Muscle layer of duodenum (tissue), 2 donors: ENCODE data around the gene CCDC14.
A peak's percentile ranks its signal among the peaks of the same experiment; 100 is the strongest.
"Not testable (repeated sequence)": the region's sequence is repeated elsewhere in the genome, so short reads cannot be mapped to it uniquely, and the experiment has no call there.

ENCODE experiments used
- H3K27ac ChIP-seq: one replicate; pipeline ENCODE4 v1.7.0; 2013; ENCODE audit warnings: mild to moderate bottlenecking, low read length
- H3K27me3 ChIP-seq: one replicate; pipeline ENCODE4 v1.7.0; 2013; ENCODE audit warnings: low read depth, mild to moderate bottlenecking, control low read depth, low read length
- H3K36me3 ChIP-seq, 2 donors: one replicate each; pipeline ENCODE4 v1.7.0; 2013; ENCODE audit warnings: low read length in 2 of 2, control low read depth in 1 of 2, mild to moderate bottlenecking in 1 of 2; ENCODE audit not compliant: insufficient read depth in 2 of 2, control insufficient read depth in 1 of 2
- H3K4me1 ChIP-seq, 2 donors: one replicate each; pipeline ENCODE4 v1.7.0; 2013; ENCODE audit warnings: low read length in 2 of 2, mild to moderate bottlenecking in 2 of 2, control low read depth in 1 of 2, moderate library complexity in 1 of 2; ENCODE audit not compliant: insufficient read depth in 2 of 2, control insufficient read depth in 1 of 2
- H3K4me3 ChIP-seq, 2 donors: one replicate each; pipeline ENCODE4 v1.7.0; 2013; ENCODE audit warnings: low read length in 2 of 2, low read depth in 1 of 2, mild to moderate bottlenecking in 1 of 2
- H3K9me3 ChIP-seq, 2 donors: one replicate each; pipeline ENCODE4 v1.7.0; 2013; ENCODE audit warnings: low read length in 2 of 2, control low read depth in 1 of 2, mild to moderate bottlenecking in 1 of 2; ENCODE audit not compliant: control insufficient read depth in 1 of 2
- donor health status: healthy.

Gene CCDC14, protein sequence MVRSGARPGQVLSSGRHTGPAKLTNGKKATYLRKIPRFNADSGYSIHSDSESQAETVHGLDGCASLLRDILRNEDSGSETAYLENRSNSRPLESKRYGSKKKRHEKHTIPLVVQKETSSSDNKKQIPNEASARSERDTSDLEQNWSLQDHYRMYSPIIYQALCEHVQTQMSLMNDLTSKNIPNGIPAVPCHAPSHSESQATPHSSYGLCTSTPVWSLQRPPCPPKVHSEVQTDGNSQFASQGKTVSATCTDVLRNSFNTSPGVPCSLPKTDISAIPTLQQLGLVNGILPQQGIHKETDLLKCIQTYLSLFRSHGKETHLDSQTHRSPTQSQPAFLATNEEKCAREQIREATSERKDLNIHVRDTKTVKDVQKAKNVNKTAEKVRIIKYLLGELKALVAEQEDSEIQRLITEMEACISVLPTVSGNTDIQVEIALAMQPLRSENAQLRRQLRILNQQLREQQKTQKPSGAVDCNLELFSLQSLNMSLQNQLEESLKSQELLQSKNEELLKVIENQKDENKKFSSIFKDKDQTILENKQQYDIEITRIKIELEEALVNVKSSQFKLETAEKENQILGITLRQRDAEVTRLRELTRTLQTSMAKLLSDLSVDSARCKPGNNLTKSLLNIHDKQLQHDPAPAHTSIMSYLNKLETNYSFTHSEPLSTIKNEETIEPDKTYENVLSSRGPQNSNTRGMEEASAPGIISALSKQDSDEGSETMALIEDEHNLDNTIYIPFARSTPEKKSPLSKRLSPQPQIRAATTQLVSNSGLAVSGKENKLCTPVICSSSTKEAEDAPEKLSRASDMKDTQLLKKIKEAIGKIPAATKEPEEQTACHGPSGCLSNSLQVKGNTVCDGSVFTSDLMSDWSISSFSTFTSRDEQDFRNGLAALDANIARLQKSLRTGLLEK

DNA sequence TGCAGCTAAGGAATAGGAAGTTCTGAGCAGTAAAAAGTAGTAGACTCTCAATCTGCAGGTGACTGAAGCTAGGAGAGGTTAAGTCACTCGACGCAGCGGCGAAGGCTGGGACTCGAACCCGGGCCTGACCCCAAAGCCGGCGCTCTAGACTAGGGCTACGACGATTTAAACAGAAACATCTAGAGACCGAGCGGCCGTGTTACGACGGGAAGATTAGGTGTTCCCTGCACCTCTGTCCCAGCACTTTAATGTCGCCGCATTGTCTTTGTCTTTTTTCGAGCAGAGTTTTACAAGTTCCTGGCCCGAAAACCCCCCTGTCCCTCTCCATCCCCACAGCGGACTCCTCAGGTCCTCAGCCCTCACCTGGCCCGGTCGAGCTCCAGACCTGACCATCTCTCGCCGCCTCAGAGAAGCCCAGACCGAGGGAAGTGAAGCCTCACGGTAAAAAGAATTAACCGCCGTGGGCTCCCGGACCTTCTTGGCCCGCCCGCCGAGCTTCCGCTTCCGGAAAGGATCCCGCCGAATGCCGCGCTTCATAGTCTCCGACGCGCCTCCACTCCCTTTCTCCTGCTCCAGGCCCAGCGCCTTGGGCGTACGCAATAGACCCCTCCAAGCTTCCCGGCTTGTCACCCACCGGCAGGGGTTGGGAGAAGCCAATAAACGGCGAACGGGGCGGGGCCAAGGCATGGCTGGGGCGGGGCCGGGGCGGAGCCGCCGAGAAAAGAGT lies at the start of gene CCDC14:
Gene CCDC14 (minus strand): TSS at position 449 of the 727 bp plus-strand sequence. CDS start 56 bp downstream, at position 393.
- H3K9me3 ChIP-seq: no peaks in the 10 kb centered on the region
- H3K27ac ChIP-seq: peak within 1 kb of the TSS; percentile 83
- peak within 1 kb of the TSS; percentile 70 to 90 for H3K4me3 ChIP-seq
- H3K4me1 ChIP-seq: peaks cover 0 to 7% of the 10 kb centered on the region in 2 donors
- H3K27me3 ChIP-seq: no peaks in the 10 kb centered on the region
- no peaks in the 10 kb centered on the region for H3K36me3 ChIP-seq

DNA sequence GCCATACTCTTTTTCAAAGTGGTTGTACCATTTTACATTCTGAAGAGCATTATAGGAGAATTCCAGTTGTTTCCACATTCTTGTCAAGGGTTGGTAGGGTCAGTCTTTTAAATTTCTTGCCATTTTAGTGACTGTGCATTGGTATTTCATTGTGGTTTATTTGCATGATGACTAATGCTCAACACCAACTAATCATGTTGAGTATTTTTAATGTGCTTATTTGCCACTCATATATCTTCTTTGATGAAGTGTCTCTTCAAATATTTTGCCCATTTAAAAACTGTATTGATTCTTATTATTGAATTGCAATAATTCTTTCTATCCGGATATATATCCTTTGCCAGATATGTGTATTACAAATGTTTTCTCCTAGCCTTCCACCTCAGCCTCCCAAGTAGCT lies 47.3 kb upstream of the CCDC14 start:
- H3K27me3 ChIP-seq, H3K4me1 ChIP-seq, H3K27ac ChIP-seq, H3K4me3 ChIP-seq, H3K9me3 ChIP-seq, H3K36me3 ChIP-seq: not testable (repeated sequence)

DNA sequence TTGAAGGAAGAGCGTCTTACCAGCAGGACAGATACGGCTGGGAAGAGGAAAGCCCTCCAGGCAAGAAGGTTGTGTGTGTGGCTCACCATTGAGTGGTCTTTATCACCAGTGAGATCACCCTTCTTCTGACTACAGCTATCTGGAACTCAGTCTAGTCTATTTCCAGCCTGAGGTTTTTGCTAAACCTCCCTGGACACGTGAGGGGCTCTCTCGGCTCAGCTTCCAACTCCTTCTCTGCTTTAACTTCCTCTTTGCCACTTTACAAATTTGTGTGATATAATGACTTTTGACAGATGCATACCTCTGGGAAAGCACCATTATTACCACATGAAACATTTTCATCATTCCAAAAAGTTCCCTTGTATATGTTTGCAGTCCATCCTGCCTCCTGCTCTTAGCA lies 46.2 kb upstream of the CCDC14 start:
- Histone ChIP-seq H3K27ac (no peak overlapping the region), H3K4me1 (no peaks in the 10 kb centered on the region), H3K27me3 (no peaks in the 10 kb centered on the region), H3K36me3 (no peaks in the 10 kb centered on the region), H3K9me3 (no peaks in the 10 kb centered on the region), H3K4me3 (no peak overlapping the region)

DNA sequence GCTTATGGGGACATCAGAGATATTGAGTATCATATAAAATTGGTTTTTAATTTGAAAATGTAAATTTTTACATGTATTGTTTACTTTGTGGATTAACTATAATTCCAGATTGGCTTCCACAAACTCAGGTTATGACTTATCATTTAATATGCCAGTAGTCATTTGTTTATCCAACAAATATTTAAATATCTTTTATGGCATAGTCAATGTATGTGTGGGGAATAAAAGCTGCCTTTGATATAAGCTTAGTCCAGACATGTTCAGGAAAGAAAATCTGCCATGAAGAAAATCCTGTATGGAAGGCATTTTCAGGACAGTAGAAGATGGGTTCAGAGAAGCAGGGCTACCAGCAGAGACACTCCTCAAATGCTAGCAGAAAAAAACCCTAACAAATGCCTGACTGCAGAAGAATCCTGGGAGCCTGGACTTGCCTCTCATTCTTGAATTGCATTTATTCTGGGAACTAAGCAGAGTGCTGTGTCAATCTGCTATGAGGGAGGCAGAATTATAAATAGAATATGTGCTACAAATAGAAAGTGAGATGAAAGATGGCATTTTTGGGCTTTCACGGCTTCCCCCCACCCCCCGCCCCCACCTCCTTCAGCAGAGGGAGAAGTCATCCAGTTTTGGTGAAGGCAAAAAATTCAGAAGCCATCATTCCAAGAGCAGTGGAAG lies 41.5 kb upstream of the CCDC14 start:
- H3K27ac ChIP-seq, H3K27me3 ChIP-seq, H3K4me1 ChIP-seq, H3K4me3 ChIP-seq, H3K36me3 ChIP-seq, H3K9me3 ChIP-seq: not testable (repeated sequence)

DNA sequence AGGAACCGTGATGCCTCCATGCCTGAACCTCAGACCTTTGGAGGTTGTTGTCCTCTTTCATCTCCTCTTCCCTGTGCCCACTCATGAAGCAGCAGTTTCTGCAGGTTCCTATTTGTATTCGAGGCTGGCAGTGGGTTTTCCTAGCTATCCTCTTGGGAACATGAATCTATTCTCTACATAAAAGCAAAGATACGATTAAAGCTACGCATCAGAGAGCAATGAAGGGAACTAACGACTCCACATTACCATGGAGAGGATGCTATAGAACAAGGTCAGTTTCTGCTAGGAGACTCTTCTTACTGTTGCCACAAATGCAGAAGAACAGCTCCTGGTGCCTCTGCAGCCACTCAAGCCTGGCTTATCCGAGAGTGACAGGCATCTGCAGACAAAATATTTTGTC lies 40.3 kb upstream of the CCDC14 start:
- not testable (repeated sequence) for H3K9me3 ChIP-seq, H3K4me3 ChIP-seq, H3K27ac ChIP-seq, H3K27me3 ChIP-seq, H3K36me3 ChIP-seq, H3K4me1 ChIP-seq

DNA sequence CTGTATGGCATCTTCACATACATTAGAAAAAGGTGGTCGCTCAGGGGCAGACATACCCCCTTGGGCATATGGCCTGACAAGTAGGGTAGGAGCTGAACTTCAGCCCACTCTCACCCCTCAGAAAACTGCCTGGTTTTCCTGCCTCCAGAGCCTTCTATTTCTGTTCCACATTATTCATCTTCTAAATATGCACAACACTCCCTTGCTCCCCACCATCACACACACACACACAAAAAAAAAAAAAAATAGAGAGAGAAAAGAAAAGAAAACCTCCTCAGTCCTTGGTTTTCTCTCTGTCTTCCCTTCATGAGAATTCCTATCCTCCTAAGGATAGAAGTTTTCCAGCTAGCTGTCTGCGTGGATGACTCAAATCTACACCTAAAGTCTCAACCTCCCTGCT lies 36.5 kb upstream of the CCDC14 start:
- Histone ChIP-seq H3K27me3 (no peaks in the 10 kb centered on the region), H3K4me3 (no peak overlapping the region), H3K27ac (no peak overlapping the region)

DNA sequence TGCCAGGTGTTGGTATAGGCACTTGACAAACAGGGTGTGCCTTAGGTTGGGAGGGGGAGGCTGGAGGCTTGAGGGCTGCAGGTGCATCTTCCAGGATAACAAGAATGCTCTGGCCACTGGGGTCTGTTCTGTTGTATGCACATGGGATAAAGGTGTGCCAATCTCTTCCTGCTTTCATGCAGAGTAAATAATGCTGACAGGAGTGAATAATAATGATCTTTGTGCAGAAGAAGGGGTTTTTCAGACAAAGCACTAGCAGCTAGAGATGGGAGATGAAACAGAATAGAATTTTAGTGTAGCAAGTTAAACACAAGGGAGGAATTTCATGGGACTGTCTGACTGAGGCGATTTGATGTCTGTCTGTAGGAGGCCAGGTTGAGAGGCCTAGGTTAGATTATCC lies 32.8 kb upstream of the CCDC14 start:
- H3K36me3 ChIP-seq: no peaks in the 10 kb centered on the region
- H3K4me3 ChIP-seq: no peak overlapping the region
- H3K27me3 ChIP-seq: peaks cover 8% of the 10 kb centered on the region
- H3K27ac ChIP-seq: no peak overlapping the region
- H3K9me3 ChIP-seq: peaks cover 0 to 4% of the 10 kb centered on the region in 2 donors
- H3K4me1 ChIP-seq: no peaks in the 10 kb centered on the region

More for the DNA sequence above, 36.5 kb upstream of the CCDC14 start:
- Histone ChIP-seq H3K9me3 (peaks cover 0 to 4% of the 10 kb centered on the region in 2 donors), H3K4me1 (no peaks in the 10 kb centered on the region), H3K36me3 (no peaks in the 10 kb centered on the region)

DNA sequence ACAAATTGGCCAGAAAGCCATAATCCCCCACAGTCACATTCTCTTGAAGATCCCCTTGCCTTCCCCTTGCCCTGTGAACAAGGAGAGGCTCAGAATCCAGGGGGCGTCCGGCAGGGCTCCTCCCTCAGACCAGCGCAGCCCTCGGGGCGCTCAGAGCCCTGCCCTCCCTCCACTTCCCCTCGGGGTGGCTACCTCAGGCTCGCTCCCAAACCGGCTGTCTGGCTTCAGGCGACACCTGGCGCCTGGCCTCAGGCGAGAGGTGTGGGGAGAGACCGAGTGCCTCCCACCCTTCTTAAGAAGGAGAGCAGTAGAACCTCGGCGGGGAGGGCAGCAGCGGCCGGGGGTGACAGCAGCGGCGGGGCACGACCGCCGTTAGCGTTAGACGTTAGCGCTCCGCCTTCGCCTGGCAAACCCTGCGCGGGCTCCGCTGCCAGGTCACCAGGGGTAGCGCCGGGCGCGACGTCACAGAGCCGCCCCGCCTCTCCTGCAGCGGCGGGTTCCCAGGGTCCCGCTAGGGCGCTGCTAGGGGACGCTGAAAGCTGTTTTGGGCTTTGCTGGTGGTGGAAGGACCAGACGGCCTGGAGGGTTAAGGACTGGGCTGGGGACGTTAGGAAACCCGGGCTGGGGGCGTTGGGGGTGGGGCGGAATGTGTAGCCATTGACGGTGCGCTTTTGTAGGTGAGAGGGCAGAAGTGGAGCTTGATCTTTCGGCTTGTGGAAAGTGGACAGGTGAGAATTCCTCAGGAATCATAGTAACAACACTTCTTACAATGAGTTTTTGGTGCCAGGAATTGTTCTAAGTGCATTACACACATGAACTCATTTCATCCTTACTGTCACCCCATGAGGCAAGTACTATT lies 30.9 kb upstream of the CCDC14 start, which contains the start of gene ROPN1:
Gene ROPN1 (minus strand): TSS at position 395 of the 859 bp plus-strand sequence. CDS start 11,643 bp downstream, outside the sequence.
- H3K4me3 ChIP-seq, H3K27me3 ChIP-seq, H3K36me3 ChIP-seq, H3K27ac ChIP-seq, H3K9me3 ChIP-seq, H3K4me1 ChIP-seq: not testable (repeated sequence)

DNA sequence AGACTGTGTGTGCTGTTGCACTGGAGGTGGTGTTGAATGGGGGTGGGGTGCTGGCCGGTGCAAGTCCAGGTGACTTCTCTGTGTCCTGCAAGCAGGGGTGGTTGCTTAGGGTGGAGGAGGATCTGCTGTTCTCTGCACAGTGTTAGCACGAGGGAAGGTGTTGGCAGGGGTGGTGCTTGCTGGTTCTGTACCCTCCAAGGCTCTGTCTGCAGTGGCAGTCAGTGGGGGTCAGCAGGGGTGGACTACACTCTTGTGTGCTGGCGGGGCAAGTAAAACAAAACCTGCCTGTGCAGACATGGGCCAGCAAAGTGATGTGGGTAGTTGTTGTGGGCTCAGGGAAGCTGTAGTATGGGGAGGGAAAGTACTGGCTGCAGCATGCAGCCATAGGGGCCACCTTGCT lies 25.4 kb upstream of the CCDC14 start:
- H3K27me3 ChIP-seq: peaks cover 8% of the 10 kb centered on the region
- H3K4me1 ChIP-seq: no peaks in the 10 kb centered on the region
- no peaks in the 10 kb centered on the region for H3K9me3 ChIP-seq

DNA sequence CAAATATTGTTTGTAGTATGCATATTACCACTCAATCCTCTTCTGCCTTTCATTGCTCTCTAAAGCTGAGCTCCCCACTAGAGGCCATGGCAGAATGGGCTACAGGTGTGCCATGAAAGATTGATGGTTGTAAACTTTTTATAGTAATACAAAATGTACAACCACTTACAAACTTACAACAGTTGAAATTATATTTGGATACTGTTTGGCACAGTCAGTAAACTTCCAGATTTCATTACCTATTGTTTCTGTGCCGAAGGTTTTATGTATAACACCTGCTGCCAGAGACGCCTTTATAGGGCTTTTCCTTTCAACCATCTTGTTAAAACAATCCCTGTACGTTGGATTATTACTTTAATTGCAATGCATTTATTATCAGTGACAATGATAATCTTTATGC lies 23.9 kb upstream of the CCDC14 start:
- Histone ChIP-seq H3K4me1 (peaks cover 0 to 4% of the 10 kb centered on the region in 2 donors), H3K36me3 (no peaks in the 10 kb centered on the region), H3K9me3 (no peaks in the 10 kb centered on the region), H3K4me3 (no peak overlapping the region), H3K27ac (no peak overlapping the region), H3K27me3 (peaks cover under 1% of the 10 kb centered on the region)

More for the DNA sequence above, 25.4 kb upstream of the CCDC14 start:
- H3K36me3 ChIP-seq: no peaks in the 10 kb centered on the region
- H3K27ac ChIP-seq: no peak overlapping the region
- H3K4me3 ChIP-seq: no peak overlapping the region
